SKM-1 (cell line): ENCODE data around the gene EML6.

ENCODE experiments used
- DNase-seq: peaks from one replicate; lab custom pipeline; 2025; ENCODE audit not compliant: unreplicated experiment; lab: John Stamatoyannopoulos, UW

Gene EML6

GRCh38 chr2:54936766-54937165 lies 213.3 kb downstream of the EML6 start:
- DNase-seq = no peak

DNA sequence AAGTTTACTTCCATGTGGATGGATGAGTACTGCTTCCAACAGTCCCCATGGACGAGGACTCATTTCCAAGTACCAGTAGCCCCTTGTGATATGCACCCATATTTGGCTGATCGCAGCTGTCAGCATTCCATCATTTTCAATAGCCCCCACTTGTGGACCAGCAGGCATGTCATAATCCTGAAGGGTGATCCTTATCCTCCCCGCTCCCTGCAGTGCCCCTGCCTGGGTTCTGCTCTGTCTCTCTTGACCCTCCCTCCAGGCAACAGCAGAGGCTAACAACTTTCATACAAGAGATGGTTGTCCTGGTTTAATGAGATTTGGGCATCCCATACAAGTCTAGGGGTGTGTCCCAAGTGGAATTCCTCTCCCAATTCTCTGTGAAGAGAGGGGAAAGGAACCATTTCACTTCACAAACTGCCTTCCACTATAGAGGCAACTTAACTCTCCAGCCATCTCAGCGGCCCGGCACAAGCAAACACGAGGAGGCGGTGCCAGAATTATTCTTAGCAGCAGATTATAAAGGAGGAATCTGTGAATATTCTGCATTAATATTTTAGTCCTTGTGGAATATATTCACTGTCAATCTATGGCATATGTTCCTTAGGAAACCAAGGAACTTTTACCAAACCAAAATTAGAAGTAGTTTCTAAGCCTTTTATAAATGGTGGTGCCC lies 216.1 kb downstream of the EML6 start:
- DNase-seq = no peak

GRCh38 chr2:54940723-54941122 lies 217.3 kb downstream of the EML6 start:
- DNase-seq = no peak

GRCh38 chr2:54941248-54941984 lies 218.0 kb downstream of the EML6 start:
- DNase-seq = no peak

GRCh38 chr2:54942373-54942772 lies 218.9 kb downstream of the EML6 start:
- no peak for DNase-seq

DNA sequence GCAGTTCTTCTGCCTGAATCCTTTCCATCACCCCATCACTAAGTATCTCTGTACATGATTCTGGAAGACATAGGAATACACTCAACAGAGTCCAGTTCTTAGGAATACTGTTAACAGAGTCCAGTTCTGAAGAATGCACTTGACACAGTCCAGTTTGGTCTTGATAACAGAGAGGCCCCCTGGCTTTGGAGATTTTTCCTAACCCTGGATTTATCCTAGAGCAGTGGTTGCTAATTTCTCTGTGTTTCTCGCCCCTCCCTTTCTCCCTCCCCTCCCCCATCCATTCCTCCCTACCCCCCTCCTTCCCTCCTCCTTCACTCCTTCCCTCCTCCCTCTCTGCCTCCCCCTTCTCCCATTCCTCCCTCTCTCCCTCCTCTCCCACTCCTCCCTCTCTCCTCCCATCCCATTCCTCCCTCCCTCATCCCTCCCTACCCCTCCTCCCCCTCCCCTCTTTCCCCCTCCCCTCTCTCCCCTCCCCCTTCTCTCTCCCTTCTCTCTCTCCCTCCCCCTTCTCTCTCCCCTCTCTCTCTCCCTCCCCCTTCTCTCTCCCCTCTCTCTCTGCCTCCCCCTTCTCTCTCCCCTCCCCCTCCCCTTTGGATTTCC lies 221.4 kb downstream of the EML6 start:
- DNase-seq = no peak

- no peak for DNase-seq
These were observed 222.1 kb downstream of the EML6 start for GRCh38 chr2:54945391-54946219.

DNA sequence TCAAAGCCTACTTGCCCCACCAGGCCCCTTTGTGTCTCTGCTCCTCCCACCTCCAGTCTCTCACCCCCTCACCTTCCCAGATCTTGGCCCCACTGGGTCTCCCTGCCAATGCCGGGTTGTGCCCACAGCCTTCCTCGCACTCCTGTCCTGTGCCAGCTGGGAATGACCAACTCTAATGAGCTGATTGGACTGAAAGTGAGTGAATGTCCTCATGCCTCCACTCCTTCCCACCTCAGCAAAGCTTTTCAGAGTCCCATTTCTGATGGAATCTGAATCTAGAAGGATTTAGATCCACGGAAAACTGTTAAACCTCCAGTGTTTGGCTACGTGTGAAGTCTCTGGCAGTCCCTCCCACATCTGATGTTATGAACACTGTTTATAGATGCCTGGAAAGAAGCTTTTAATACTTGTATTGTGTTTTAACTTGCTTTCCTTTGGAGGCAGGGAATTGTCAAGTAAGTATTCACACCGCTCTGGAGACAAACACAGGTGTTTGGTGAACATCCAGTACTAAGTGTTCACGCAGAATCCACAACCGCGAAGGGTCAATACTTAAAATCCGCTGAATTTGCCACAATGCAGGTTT lies 222.9 kb downstream of the EML6 start:
- DNase-seq = no peak

GRCh38 chr2:54947136-54947535 lies 223.7 kb downstream of the EML6 start:
- no peak for DNase-seq

DNA sequence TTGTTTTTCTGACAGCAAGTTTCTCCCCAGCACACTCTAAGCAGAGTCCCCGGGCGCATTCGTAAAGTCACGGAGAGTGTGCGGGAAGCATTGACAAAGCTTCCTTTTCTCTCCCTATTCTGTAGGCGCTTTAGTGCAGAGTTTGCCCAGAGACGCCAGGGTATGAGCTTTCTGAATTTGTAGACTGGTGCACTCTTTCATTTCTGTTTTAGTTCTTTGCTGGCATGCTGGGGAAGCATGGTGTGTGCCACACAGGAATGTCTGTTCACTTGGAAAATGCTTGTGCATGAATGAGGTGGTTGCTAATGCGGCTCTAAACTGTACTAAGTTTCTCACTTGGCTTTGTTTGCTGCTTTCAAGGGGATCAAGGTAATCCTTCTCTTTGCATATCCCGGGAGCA lies 224.2 kb downstream of the EML6 start:
- no peak for DNase-seq

DNA sequence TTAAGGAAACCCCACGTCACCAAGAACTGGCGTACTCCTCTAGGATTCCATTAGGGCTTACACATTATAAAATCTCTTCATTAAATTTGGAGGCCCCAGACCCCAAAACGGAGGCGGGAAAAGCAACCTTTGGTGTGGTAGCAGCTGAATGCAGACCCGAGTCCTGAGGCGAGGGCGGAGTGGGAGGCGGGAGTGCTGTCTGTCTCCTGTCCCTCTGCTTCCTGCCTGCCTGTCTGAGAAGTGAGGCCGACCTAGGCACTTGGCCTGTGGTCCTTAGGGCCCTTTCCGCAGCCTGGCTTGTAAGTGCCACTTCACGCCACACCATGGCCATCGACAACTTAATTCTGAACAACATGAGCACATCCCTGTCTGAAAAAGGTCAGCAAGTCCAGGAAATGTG lies 224.7 kb downstream of the EML6 start:
- no peak for DNase-seq

DNA sequence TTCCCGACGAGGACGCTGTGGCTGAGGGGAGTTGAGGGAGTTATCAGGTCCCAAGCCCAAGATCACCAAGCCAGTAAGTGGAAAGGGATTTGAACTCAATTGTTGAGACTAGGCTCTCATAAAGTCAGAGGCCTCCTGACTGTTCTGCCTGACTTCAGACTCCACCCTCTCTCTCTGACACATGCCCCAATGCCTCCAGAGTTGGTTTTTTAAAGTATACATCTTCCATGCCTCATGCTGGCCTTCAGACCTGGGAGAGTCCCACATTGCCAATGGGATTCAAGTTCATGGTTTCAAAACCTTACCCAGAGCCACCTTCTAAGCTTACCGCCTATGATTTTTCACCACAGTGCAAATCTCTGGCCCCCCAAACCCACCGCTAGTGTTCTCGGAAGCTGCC lies 226.0 kb downstream of the EML6 start:
- no peak for DNase-seq

GRCh38 chr2:54950811-54951210 lies 227.3 kb downstream of the EML6 start:
- no peak for DNase-seq

DNA sequence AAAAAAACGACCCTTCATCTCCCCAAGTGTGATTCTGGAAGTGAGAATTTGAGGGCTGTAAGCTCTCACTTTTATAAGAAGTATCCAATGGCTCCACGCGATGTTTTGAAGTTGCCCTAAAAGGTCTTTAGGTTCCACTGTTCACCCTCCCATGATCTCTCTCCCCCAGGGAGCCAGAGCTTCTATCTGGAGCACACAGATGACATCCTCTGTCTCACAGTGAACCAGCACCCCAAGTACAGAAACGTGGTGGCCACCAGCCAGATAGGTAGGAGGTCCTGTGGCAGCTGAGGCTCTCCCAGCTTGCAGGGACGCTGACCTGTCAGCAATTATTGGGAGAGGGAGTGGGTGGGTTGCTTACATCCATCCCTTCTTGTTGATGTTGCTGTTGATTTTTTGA lies 229.0 kb downstream of the EML6 start:
- DNase-seq = no peak

DNA sequence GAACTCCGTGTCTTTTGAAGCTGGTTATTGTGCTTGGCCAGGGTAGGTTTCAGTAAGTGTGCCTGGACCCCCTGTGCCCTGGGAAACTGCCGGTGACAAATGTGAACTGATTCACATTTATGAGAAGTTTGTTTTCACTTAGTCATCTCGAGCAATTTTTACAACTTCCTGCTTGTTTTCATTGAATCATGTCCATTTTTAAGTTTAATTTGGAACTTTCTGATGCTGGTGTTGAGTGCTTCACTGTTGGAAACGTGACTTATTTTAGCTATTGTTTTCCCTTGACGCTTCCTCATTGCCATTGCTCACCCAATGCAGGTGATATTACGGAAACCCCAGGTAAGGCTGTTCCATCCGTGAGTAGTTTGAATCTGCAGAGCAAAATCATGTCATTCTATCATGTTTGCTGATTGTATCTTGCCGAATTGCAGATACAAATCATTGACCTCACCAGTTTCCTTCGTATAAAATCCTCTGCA lies 229.6 kb downstream of the EML6 start:
- no peak for DNase-seq

DNA sequence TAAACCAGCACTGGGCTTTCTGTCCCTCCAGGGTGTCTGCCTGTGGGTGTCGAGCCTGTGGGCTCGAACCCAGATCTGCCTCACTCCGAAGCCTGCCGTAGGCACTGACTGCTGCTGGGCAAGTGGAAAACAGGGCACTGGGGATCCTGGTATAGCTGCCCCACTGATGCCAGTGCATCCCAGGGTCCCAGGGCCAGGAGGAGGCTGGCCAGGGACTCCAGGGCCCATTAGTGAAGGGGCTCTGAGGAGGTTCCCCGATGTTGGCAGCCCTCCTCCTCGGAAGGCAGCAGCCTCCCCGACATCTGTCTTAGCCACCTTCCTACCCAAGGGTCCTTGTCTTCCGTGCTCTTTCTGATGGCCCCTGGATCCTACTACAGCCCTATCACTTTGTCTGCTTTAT lies 230.7 kb downstream of the EML6 start:
- DNase-seq = no peak

DNA sequence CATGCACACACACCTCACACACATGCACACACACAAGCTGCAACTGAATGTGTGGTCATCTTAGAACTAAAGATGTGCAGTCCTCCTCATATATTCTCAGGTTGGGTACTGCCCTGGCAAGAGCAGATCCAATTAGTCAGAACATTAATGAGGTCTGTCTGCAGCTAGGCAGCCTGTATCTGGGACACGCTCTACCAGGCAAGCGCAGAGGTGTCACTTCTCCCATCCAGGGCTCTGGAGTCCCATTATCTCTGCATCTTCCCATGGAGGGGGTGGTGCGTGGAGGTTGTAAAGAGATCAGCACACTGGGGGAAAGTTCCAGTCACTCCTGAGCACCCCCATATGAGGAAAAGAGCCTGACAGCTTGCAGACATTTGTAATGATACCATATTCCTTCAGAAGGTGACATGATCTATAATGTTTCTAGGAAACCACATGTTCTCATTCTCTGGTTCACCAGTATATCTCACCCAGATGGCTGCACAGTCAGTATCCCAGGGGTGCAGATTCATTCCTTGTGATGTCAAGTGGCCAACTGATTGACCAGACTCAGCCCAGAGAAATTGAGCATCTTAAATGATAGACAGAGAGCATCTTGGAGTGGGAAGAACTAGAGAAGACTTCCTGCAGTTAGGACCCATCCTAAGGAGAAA lies 231.4 kb downstream of the EML6 start:
- DNase-seq = no peak

DNA sequence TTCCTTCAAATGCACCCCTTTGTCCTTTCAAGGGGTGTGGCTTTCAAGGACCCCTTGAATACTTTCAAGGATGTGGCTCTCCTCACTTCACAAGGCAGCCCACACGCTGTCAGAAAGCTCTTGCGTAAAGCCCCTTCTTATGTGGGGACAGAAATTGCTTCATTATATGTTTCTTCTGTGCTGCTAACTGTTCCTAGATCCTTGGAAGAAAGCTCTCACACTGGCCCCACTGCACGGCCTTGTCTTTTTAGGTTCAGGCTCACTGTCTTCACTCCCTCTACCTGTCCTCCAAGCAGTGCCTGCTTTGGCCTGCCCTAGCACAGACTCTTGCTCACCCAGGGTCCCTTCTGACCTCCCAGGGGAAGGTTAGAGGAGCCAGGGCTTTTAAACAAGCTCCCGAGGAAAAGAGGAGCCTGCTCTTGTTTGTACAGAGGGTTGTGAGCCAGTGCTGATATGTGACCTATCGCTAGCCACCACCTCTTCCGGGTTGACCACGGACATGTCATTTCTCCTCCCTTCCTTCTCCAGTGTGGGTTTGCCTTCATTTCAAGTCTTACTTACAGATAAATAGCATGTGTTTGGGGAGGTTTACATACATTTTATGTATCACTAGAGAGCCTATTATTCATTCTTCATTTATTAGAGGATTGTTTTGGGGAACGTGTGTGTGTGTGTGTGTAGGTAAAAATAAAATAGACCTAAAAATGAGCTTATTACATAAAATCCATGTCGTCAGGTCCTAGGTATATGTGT lies 232.1 kb downstream of the EML6 start:
- no peak for DNase-seq

DNA sequence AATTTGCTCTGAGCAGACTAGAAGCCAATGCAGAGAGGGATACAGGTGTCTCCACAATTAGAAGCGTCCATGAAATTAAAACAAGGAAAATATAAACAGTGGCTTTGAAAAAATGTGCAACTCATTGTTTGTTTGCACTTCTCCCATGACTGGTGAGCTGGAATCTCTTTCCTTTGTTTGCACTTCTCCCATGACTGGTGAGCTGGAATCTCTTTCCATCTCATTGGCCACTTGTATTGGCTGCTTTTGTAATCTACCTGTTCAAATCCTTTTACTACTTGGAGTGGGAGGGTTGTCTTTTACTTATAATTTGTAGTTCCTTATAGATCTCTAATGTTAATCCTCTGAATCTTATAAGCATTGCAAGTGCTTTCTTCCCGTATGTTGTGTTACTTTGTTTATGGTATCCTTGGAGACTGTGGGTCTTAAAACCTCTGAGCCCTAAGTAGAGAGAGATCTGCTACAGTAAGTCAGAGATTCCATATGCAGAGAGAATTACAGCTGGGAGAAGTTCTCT lies 232.7 kb downstream of the EML6 start:
- DNase-seq = no peak
